Dermis microvascular lymphatic vessel endothelial cell (primary cell): ENCODE data around the gene NKAIN1. TPM values are rescaled to one million over a fixed set of nuclear protein-coding genes. Genes with fewer than 3 reads are reported as not detected.
"Not testable (repeated sequence)": the region's sequence is repeated elsewhere in the genome, so short reads cannot be mapped to it uniquely, and the experiment has no call there.

Source experiments
- DNase-seq, 2 donors: peaks; one replicate each; pipeline versions ENCODE4 v3.0.0 to v3.0.0-alpha.2; 2010; ENCODE audit warnings: low read depth in 2 of 2
- total RNA-seq: library from RNA; depleted of rRNA; stranded (reverse); fragments of >200 nt; gene quantifications from 2 replicates; pipeline ENCODE4 v1.2.1, GENCODE V29; 2014

Gene NKAIN1
- total RNA-seq, 1 donor from 2014 or later = not detected

GRCh38 chr1:31198150-31198549 lies 41.5 kb downstream of the NKAIN1 start:
- DNase-seq = no peak

GRCh38 chr1:31196685-31197084 lies 43.0 kb downstream of the NKAIN1 start:
- peak in 1 of 2 donors; percentile 23 for DNase-seq

- not testable (repeated sequence) for DNase-seq
Measured at GRCh38 chr1:31195267-31195666, 44.4 kb downstream of the NKAIN1 start.

- no peak for DNase-seq
Measured at GRCh38 chr1:31193729-31194128, 46.0 kb downstream of the NKAIN1 start.

DNA sequence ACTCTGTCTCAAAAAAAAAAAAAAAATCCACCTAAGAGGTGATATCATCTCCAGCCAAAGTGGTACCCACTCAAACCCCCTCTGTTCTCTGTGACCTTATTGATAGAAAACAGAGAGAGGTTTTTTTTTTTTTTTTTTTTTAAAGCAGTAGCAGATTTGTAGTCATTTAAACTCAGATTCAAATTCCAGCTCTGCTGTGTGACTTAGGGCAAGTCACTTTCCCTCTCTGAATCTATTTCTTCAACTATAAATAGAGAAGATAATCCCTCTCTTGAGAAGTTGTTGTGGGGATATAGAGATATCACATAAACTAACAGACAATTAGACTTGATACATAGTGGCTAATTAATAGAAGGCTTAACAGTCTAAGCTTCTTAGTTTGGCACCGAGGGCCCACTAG lies 48.4 kb downstream of the NKAIN1 start:
- no peak for DNase-seq

GRCh38 chr1:31189696-31190674 lies 49.7 kb downstream of the NKAIN1 start:
- DNase-seq = no peak

DNA sequence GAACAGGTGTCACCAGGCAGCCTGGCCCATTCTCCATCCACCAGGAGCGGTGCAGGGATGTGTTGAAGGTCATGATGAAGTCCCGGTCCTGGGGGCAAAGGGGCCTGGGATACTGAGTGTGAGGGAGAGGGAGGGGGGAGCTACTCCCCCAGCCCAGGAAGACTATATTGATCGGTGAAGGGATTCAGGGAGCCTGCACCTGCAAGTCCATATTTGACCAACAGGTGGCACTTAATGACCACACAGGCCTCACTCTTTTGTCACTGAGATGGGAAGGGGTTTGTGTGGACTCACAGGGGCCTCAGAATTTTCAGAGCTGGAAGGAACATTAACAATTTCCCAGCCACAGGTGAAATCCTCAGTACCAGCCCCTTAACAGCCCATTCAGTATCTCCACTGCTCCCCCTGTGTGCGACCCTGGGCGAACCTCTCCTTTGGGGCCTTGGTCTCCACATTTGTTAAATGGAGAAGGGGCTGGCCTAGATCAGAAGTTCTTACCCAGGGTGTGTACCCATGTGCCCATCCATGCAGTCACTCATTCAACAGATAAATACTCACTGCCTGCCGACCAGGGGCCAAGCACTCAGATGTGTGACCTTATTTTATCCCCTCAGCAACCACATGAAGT lies 55.6 kb downstream of the NKAIN1 start:
- peak; percentile 39 to 60 for DNase-seq

GRCh38 chr1:31183126-31183525 lies 56.6 kb downstream of the NKAIN1 start:
- no peak for DNase-seq

DNA sequence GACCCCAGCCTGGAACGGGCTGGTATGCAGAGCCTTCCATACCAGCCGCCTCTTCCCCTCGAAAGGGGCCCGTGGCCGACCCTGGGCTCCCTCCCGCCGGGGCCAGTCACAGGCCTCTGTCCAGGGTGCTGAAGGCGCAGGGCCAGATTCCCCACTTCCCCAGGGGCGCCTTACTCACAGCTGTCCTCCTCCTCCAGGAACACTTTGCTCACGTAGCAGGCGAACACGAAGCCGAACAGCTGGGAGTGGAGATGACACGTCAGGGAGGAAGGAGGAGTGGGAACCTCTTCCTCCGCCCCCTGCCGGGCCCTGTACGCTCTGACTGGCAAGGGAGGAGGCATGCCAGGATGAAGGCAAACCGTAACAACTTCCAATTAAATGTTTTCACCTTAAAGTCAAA lies 57.3 kb downstream of the NKAIN1 start:
- DNase-seq = peak in 1 of 2 donors; percentile 68

DNA sequence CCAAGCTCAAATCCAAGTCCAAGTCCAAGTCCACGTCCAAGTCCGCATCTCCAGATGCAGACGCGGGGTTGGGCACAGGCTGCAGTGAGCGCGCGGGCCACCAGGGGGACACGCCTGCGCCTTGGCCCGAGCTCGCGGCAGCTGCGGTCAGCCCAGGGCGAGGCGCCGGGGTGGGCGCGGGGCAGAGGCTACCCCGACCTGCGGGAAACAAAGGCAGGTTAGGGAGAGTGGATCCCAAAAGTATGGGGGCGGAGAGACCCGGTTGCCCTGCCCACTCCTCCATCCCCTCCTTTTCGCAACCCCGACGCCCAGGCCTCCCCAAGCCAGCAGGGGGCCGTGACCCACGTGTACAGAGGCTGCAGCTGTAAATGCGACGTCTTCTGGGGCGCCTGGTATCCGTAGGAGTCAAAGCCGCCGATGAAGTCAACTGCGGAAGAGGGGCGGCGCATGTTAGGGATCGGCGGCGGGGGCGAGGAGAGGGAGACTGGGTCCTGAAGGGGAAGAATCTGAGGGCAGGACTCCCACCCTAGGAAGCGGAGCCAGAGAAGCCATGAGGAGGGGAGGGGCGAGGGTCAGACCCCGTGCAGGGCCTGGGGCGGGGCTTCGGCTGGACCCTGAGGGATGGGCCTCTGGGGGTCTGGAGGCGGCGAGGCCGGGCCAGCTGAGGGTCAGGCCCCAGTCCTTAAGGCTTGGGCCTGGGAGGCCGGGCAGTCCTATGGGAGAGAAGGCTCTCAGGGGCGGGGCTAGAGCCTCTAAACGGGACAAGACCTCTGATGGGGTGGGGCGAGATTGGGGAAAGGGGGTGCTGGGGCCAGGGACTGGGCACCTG lies 58.0 kb downstream of the NKAIN1 start:
- peak in 1 of 2 donors; percentile 37 for DNase-seq

DNA sequence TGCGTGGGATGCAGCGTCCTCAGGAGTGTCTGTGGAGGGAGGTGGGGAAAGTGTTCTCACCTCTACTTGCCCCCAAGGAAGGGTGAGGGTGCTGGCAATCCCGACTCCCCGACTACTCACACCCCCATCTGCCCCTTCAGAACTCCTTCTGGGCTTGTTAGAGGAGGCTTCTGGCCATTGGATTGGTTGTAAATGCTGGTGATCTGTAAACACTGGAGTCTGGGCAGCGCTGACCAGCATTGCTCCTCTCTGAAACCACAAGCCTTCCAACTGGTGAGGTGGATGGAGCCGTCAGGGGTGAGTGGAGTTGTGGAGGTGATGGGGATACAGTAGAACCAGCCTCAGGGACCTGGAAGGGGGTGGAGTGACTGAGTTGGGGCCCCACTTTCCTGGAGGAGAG lies 59.3 kb downstream of the NKAIN1 start:
- DNase-seq = no peak

DNA sequence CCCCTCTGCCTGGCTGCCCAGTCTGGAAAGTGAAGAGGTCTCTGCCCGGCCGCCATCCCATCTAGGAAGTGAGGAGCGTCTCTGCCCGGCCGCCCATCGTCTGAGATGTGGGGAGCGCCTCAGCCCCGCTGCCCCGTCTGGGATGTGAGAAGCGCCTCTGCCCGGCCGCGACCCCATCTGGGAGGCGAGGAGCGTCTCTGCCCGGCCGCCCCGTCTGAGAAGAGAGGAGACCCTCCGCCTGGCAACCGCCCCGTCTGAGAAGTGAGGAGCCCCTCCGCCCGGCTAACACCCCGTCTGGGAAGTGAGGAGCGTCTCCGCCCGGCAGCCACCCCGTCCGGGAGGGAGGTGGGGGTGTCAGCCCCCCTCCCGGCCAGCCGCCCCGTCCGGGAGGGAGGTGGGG lies 63.4 kb downstream of the NKAIN1 start:
- DNase-seq = not testable (repeated sequence)

DNA sequence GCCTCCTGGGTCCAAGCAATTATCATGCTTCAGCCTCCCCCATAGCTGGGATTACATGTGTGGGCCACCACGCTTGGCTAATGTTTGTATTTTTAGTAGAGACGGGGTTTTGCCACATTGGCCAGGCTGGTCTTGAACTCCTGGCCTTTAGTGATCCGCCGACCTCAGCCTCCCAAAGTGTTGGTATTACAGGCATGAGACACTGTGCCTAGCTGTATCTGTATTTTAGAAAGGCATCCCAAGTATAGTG lies 69.3 kb downstream of the NKAIN1 start:
- DNase-seq = no peak

DNA sequence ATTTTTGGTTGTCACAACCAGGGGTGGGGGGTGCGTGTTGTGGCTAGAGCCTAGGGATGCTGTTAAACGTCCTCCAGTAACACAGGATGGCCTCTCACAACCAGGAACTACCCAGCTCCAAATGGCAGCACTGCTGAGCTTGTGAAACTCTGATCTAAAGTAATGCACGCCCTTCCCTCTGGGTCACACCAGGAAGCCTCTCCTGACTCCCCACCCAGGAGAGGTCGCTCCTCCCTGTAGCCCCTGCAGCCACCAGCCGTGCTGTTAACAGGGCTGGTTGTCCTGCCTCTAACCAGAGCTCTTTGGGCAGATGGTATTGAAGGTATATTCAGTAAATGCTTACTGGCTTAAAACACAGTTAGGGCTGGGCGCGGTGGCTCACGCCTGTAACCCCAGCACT lies 73.2 kb downstream of the NKAIN1 start:
- DNase-seq = no peak

- no peak for DNase-seq
Measured at GRCh38 chr1:31164291-31164690, 75.4 kb downstream of the NKAIN1 start.

GRCh38 chr1:31163866-31164265 lies 75.8 kb downstream of the NKAIN1 start:
- no peak for DNase-seq

DNA sequence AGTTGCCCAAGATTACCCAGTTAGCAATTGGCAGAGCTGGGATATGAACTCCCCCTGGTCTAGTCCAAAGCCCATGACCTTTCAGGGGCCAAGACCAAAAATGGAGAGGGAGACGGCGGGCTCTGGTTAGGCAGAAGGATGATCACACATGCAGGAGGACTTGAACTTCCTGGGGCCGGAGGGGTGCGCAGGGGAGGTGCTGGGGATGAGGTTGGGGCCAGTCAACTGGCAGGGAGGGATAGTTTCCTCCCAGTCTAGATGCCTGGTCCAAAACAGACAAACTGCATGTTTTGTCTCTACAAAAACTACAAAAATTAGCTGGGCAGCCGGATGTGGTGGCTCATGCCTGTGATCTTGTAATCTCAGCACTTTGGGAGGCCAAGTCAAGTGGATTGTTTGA lies 78.1 kb downstream of the NKAIN1 start:
- no peak for DNase-seq

GRCh38 chr1:31159869-31160611 lies 79.6 kb downstream of the NKAIN1 start:
- no peak for DNase-seq

DNA sequence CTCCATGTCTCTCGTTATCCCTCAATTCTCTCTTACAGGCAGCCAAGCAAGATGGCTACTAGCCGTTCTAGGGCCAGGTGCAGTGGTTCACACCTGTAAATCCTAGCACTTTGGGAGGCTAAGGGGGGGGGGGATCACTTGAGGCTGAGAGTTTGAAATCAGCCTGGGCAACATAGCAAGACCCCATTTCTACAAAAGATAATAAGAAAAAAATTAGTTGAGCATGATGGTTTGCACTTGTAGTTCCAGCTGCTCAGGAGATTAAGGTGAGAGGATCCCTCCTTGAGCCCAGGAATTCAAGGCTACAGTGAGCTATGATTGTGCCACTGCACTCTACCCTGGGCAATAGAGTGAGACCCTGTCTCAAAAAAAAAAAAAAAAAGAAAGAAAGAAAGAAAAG lies 80.4 kb downstream of the NKAIN1 start:
- DNase-seq = no peak

DNA sequence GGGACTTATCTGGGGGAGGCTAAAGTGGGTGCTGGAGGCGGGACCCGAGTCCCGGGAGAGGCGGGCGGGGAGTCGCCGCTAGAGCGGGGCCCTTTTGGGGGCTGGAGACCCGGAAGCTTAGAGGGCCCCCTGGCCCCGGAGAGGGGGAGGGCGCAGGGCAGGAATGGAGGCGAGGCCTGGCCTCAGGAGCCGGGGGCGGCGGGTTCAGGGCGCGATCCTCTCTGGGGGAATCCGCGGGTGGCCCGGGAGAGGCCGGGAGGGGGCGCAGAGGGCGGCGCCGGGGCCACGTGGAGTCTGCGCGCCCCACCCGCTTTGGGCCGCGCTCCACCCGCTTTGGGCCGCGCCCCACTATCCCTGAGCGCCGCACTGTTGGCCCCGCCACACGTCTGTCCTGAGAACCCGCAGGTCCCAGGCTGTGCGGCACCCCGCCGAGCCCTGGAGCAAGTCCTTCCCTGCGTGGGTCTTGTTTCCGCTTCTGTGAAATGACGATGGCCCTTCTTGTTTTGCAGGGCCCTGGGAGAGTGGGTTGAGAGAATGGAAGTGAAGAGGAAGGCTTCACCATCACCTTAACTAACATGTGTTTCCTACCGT lies 84.4 kb downstream of the NKAIN1 start:
- peak in 1 of 2 donors; percentile 57 for DNase-seq

DNA sequence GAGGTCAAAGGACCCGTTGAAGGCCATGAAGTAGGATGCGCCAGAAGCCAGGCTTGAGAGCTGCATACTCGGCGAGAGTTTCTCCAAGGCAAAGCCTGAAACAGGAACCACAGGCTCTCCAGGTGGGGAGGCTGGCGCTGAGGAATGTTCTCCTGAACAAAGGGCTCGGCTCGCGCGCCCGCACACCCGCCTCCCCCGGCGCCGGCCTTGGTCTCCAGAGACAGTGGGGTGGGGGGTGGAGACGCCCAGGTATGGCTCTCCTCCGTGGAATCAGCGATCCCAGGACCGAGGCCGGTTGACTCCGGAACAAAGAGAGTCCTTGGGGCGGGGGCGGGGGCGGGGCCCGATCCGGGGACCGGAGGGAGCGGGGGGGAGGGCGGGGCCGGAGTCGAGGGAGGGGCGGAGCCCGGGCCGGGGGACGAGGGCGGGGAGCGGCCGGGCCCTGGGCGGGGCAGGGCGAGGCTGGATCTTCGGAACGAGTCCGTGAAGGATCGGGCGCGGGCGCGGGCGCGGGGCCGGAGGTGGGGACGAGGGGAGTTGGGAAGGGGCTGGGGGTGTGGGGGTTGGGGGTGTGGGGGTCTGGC lies 85.0 kb downstream of the NKAIN1 start:
- peak in 1 of 2 donors; percentile 61 for DNase-seq
